HepG2 (cell line): Measurements from ENCODE around the gene MT1A. TPM values are rescaled to one million over a fixed set of nuclear protein-coding genes. Genes with fewer than 3 reads are reported as not detected.

Experiments
- CAMTA2 ChIP-seq: sonication (generic); formaldehyde crosslinking; IDR thresholded peaks from 2 replicates; pipeline ENCODE4 v1.4.0; 2020; ENCODE audit warnings: mild to moderate bottlenecking, missing genetic modification reagents, borderline replicate concordance
- CCDC6 ChIP-seq: sonication (generic); formaldehyde crosslinking; IDR thresholded peaks from 2 replicates; pipeline ENCODE4 v1.8.1; 2022; ENCODE audit warnings: mild to moderate bottlenecking, missing genetic modification reagents, moderate library complexity
- DR1 ChIP-seq: sonication (generic); formaldehyde crosslinking; IDR thresholded peaks from 2 replicates; pipeline ENCODE4 v1.8.0; 2021; ENCODE audit warnings: mild to moderate bottlenecking, missing genetic modification reagents, inconsistent platforms
- HNF1A ChIP-seq, 2 experiments: sonication (generic) in 1 of 2; formaldehyde crosslinking in 1 of 2; IDR thresholded peaks; 2 replicates each; pipeline versions ENCODE4 v1.4.0 to v1.6.1; 2016 to 2020; ENCODE audit warnings: borderline replicate concordance in 1 of 2, low read depth in 1 of 2, mild to moderate bottlenecking in 1 of 2, missing genetic modification reagents in 1 of 2
- TFE3 ChIP-seq: IDR thresholded peaks from 2 replicates; pipeline ENCODE4 v1.6.1; 2016
- polyA plus RNA-seq, 8 experiments: library from polyadenylated mRNA; depleted of rRNA in 3 of 8; stranded (reverse) in 7 of 8; unstranded in 1 of 8; fragments of >200 nt; fragmentation: Illumina TruSeq in 4 of 8; extraction: Trizol in 4 of 8; gene quantifications; 2 replicates each; pipeline versions ENCODE4 v1.2.1 to v1.2.3, GENCODE V29; 2011 to 2016; ENCODE audit warnings: low read depth in 4 of 8, missing spikeins in 1 of 8, mixed read lengths in 1 of 8; ENCODE audit not compliant: insufficient read depth in 1 of 8
- total RNA-seq, 5 experiments: library from RNA; depleted of rRNA; stranded (reverse); fragments of >200 nt; fragmentation: Illumina TruSeq; extraction: Trizol; gene quantifications; 2 replicates each; pipeline ENCODE4 v1.2.3, GENCODE V29; 2016; ENCODE audit warnings: low read depth in 1 of 5

Gene MT1A
- total and polyA plus RNA-seq, 2 of the 13 experiments (the other 11 are each of a cell fraction or from before 2014, with no cell fraction given): 8.3 to 10.4 TPM

- TF ChIP-seq TFE3 (CRISPR knock-in tag): no peak
- TF ChIP-seq CCDC6 (CRISPR knock-in tag): no peak
- no peak for TF ChIP-seq CAMTA2 (CRISPR knock-in tag)
- no peak for TF ChIP-seq HNF1A (IDR thresholded peaks at IDR 0.05; ENCODE audit: low read depth)
- TF ChIP-seq HNF1A (CRISPR knock-in tag; IDR thresholded peaks at IDR 0.05; ENCODE audit: borderline replicate concordance): no peak
- no peak for TF ChIP-seq DR1 (CRISPR knock-in tag)
These were observed 45.9 kb downstream of the MT1A start (continued) for GRCh38 chr16:56684256-56684925.
